Fibroblast of skin of left biceps (primary cell): Measurements from ENCODE around the gene ATXN7L1.
"Not testable (repeated sequence)": the region's sequence is repeated elsewhere in the genome, so short reads cannot be mapped to it uniquely, and the experiment has no call there.

ENCODE experiments used
- DNase-seq, 2 experiments: peaks; one replicate each; pipeline ENCODE4 v3.0.0-alpha.2; 2013; ENCODE audit warnings: low read depth in 2 of 2

ATXN7L1 gene

GRCh38 chr7:105707381-105707780 is 169.0 kb downstream of the ATXN7L1 start:
- DNase-seq = no peak

- no peak for DNase-seq
Measured at GRCh38 chr7:105705427-105705826, 171.0 kb downstream of the ATXN7L1 start.

- no peak for DNase-seq
Measured at GRCh38 chr7:105703207-105703930, 173.0 kb downstream of the ATXN7L1 start.

GRCh38 chr7:105699568-105700236 is 176.7 kb downstream of the ATXN7L1 start:
- DNase-seq = no peak

- DNase-seq = no peak
Measured at GRCh38 chr7:105698531-105698930, 177.9 kb downstream of the ATXN7L1 start.

GRCh38 chr7:105697753-105698152 is 178.6 kb downstream of the ATXN7L1 start:
- DNase-seq = no peak

- not testable (repeated sequence) for DNase-seq
Measured at GRCh38 chr7:105697169-105697568, 179.2 kb downstream of the ATXN7L1 start.

GRCh38 chr7:105693576-105693975 is 182.8 kb downstream of the ATXN7L1 start:
- DNase-seq = no peak

GRCh38 chr7:105691680-105692564 is 184.5 kb downstream of the ATXN7L1 start:
- DNase-seq = no peak

GRCh38 chr7:105691082-105691679 is 185.2 kb downstream of the ATXN7L1 start:
- DNase-seq = no peak

GRCh38 chr7:105690325-105690945 is 186.0 kb downstream of the ATXN7L1 start:
- no peak for DNase-seq

GRCh38 chr7:105689067-105689819 is 187.2 kb downstream of the ATXN7L1 start:
- DNase-seq = no peak

GRCh38 chr7:105688617-105689016 is 187.8 kb downstream of the ATXN7L1 start:
- no peak for DNase-seq

GRCh38 chr7:105685161-105685560 is 191.2 kb downstream of the ATXN7L1 start:
- DNase-seq = no peak

- no peak for DNase-seq
Measured at GRCh38 chr7:105682341-105683060, 193.9 kb downstream of the ATXN7L1 start.

GRCh38 chr7:105680505-105681187 is 195.8 kb downstream of the ATXN7L1 start:
- no peak for DNase-seq

GRCh38 chr7:105678811-105679495 is 197.4 kb downstream of the ATXN7L1 start:
- no peak for DNase-seq

GRCh38 chr7:105677817-105678573 is 198.4 kb downstream of the ATXN7L1 start:
- no peak for DNase-seq
